ENCODE measurements around the gene PLPP4.

Gene PLPP4

DNA sequence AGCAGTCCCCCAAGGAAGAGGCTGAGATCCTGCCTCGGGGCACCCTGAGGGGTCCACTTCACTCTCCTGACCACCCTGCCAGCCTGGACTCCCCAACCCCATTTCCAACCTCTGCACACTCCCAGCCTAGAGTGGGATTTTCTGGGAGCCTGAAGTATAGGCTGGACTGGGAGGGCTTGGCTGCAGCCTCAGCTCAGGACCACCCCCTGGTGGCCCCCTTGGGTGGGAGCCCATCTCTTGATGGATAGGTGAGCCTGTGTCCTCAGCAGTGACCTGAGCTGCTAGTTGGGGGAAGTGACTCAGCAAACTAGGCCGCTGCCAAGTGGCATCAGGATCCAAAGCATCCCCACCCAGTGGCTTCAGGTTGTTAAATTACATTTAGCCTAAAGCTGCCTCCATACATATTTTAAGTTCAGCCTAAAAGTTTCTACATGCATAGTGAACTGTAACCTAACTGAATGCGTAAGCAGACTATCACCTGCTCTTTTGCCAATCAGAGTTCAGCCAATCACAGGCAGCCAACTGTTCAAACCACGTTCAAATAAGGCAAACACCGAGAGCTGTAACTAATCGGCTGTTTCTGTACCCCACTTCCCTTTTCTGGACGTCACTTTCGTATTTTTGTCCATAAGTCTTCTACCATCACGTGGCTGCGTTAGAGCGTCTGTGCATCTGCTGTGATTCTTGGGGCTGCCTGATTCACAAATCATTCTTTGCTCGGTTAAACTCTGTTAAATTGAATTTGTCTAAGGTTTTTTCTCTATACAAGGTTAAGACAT lies 144.0 kb downstream of the PLPP4 start:
- no peaks in the 10 kb centered on the region for H3K9me3 ChIP-seq (ENCODE audit: control insufficient read depth, insufficient read depth, low read length)

DNA sequence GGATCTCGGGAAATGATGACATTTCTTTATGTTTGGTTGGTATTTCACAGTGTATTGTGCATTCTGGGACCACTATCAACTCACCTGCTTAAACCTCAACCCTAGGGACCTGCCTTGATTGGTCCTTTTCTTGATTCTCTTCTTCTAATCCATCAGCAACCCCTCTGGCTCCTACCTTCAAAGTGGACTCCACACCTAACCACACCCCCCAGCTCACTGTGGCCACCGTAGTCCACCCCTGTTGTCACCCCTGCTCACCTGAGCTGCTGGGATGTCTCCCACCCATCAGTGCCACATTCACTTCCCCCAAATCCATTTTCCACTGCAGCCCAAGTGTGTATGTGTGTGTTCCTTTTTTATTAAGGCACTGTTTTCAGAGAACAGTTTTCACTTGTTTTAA lies 145.0 kb downstream of the PLPP4 start:
- no peak overlapping the region for H3K4me3 ChIP-seq (ENCODE audit: low read length)
- no peaks in the 10 kb centered on the region for H3K79me2 ChIP-seq (ENCODE audit: control insufficient read depth, low read length)
- no peaks in the 10 kb centered on the region for H3K9me3 ChIP-seq (ENCODE audit: control insufficient read depth, insufficient read depth, low read length)
- H3K36me3 ChIP-seq (ENCODE audit: control insufficient read depth, low read length) = no peaks in the 10 kb centered on the region
- no peaks in the 10 kb centered on the region for H3K27me3 ChIP-seq (ENCODE audit: control insufficient read depth, low read length)
- H3K9me2 ChIP-seq (replicated peaks; ENCODE audit: control insufficient read depth, low read length) = no peaks in the 10 kb centered on the region
- H3K4me2 ChIP-seq (ENCODE audit: low read length) = no peak overlapping the region
- TF ChIP-seq, protein P1, sequence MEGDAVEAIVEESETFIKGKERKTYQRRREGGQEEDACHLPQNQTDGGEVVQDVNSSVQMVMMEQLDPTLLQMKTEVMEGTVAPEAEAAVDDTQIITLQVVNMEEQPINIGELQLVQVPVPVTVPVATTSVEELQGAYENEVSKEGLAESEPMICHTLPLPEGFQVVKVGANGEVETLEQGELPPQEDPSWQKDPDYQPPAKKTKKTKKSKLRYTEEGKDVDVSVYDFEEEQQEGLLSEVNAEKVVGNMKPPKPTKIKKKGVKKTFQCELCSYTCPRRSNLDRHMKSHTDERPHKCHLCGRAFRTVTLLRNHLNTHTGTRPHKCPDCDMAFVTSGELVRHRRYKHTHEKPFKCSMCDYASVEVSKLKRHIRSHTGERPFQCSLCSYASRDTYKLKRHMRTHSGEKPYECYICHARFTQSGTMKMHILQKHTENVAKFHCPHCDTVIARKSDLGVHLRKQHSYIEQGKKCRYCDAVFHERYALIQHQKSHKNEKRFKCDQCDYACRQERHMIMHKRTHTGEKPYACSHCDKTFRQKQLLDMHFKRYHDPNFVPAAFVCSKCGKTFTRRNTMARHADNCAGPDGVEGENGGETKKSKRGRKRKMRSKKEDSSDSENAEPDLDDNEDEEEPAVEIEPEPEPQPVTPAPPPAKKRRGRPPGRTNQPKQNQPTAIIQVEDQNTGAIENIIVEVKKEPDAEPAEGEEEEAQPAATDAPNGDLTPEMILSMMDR (IDR thresholded peaks at IDR 0.05; ENCODE audit: low read depth, low read length, poor library complexity, severe bottlenecking) = no peak
- TF ChIP-seq EZH2phosphoT487 (IDR thresholded peaks at IDR 0.05; ENCODE audit: borderline replicate concordance, low read length) = no peak
- no peaks in the 10 kb centered on the region for H4K20me1 ChIP-seq (ENCODE audit: control insufficient read depth, insufficient read depth, low read depth, low read length)
- no peaks in the 10 kb centered on the region for H3F3A ChIP-seq (ENCODE audit: control insufficient read depth, insufficient read depth)
- H3K27ac ChIP-seq (ENCODE audit: low read depth, low read length) = no peak overlapping the region
- H3K4me1 ChIP-seq (ENCODE audit: control insufficient read depth, low read length) = no peaks in the 10 kb centered on the region

More for the DNA sequence above, 144.0 kb downstream of the PLPP4 start:
- Histone ChIP-seq H3K27me3 (ENCODE audit: control insufficient read depth, low read length) (no peaks in the 10 kb centered on the region), H3K79me2 (ENCODE audit: control insufficient read depth, low read length) (no peaks in the 10 kb centered on the region), H3K9me2 (replicated peaks; ENCODE audit: control insufficient read depth, low read length) (no peaks in the 10 kb centered on the region), H3F3A (ENCODE audit: control insufficient read depth, insufficient read depth) (no peaks in the 10 kb centered on the region), H3K4me3 (ENCODE audit: low read length) (no peak overlapping the region), H4K20me1 (ENCODE audit: control insufficient read depth, insufficient read depth, low read depth, low read length) (no peaks in the 10 kb centered on the region), H3K27ac (ENCODE audit: low read depth, low read length) (no peak overlapping the region), H3K4me2 (ENCODE audit: low read length) (no peak overlapping the region), H3K36me3 (ENCODE audit: control insufficient read depth, low read length) (no peaks in the 10 kb centered on the region), H3K4me1 (ENCODE audit: control insufficient read depth, low read length) (no peaks in the 10 kb centered on the region)
- TF ChIP-seq, protein P1 (IDR thresholded peaks at IDR 0.05; ENCODE audit: low read depth, low read length, poor library complexity, severe bottlenecking) = peak; percentile 44
- TF ChIP-seq EZH2phosphoT487 (IDR thresholded peaks at IDR 0.05; ENCODE audit: borderline replicate concordance, low read length) = no peak

DNA sequence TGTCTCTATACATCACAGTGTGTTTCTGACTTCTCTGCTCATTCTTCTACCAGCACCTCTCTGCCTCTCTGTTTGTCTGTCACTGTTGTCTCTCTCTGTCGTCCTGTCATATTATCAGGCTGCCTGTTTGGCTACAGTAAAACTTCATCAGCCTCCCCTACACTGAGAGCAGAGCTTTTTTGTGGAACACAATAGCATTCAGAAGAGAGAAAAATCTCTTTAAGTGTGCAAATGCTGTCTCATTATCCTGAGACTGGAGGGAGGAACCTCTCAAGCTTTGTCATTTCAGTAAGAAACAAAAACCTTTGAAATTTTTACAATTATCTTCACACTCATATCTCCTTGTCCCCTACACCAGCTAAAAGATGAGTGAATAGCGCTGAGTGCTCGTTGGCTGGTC lies 148.4 kb downstream of the PLPP4 start:
- Histone ChIP-seq H3K27me3 (ENCODE audit: control insufficient read depth, low read length) (no peaks in the 10 kb centered on the region), H3K9me2 (replicated peaks; ENCODE audit: control insufficient read depth, low read length) (no peaks in the 10 kb centered on the region), H3K27ac (ENCODE audit: low read depth, low read length) (no peak overlapping the region), H3K79me2 (ENCODE audit: control insufficient read depth, low read length) (no peaks in the 10 kb centered on the region), H3K4me1 (ENCODE audit: control insufficient read depth, low read length) (no peaks in the 10 kb centered on the region), H3K4me3 (ENCODE audit: low read length) (no peak overlapping the region), H3K9me3 (ENCODE audit: control insufficient read depth, insufficient read depth, low read length) (no peaks in the 10 kb centered on the region), H3F3A (ENCODE audit: control insufficient read depth, insufficient read depth) (no peaks in the 10 kb centered on the region), H3K4me2 (ENCODE audit: low read length) (no peak overlapping the region), H4K20me1 (ENCODE audit: control insufficient read depth, insufficient read depth, low read depth, low read length) (no peaks in the 10 kb centered on the region), H3K36me3 (ENCODE audit: control insufficient read depth, low read length) (no peaks in the 10 kb centered on the region)
- TF ChIP-seq EZH2phosphoT487 (IDR thresholded peaks at IDR 0.05; ENCODE audit: borderline replicate concordance, low read length) = no peak
- TF ChIP-seq, protein P1 (IDR thresholded peaks at IDR 0.05; ENCODE audit: low read depth, low read length, poor library complexity, severe bottlenecking) = no peak
